NB4 (cell line): ENCODE results near the gene JAZF1.

Experiments used
- TF ChIP-seq, protein P1 (sequence below): IDR thresholded peaks from one replicate; pipeline ENCODE4 v1.5.1; 2012; ENCODE audit warnings: low read depth, low read length
- TF ChIP-seq, protein P2 (sequence below): IDR thresholded peaks from 2 replicates; pipeline ENCODE4 v1.6.1; 2011; ENCODE audit warnings: low read depth, low read length

DNA sequence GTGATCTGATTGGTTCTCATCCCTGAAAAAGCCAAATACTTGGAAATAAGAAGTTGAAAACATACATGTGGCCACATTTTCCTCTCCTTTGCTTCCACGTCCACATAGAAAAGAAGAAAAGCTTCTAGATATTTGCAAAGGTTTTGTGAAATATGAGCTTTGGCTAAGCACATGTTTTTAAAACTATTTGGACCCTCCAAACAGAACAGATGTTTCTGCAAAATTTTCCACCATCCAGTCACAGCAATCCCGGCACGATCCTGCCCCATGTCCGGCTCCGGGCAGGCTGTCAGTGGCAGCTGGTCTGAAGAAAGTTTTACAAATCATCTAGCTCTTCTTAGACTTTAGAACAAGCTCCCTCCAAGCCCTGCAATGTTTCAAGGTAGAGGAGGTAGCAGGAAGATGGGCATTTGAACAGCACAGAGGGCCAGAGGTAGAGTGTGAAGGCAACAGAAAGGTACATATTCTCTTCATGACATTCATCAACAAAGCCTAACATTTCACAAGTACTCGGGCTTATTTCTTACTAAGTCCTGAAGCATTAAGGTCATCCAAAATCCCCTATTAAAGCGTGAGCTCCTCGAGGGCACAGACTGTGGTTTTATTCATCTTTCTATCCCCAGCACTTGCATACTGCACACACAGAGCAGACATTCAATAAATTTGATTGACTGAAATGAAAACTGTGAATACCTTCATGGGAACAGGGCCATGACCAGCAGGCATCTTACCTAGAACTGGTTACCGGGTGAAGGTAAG, 110.1 kb downstream of the JAZF1 start:
- TF ChIP-seq, protein P1, sequence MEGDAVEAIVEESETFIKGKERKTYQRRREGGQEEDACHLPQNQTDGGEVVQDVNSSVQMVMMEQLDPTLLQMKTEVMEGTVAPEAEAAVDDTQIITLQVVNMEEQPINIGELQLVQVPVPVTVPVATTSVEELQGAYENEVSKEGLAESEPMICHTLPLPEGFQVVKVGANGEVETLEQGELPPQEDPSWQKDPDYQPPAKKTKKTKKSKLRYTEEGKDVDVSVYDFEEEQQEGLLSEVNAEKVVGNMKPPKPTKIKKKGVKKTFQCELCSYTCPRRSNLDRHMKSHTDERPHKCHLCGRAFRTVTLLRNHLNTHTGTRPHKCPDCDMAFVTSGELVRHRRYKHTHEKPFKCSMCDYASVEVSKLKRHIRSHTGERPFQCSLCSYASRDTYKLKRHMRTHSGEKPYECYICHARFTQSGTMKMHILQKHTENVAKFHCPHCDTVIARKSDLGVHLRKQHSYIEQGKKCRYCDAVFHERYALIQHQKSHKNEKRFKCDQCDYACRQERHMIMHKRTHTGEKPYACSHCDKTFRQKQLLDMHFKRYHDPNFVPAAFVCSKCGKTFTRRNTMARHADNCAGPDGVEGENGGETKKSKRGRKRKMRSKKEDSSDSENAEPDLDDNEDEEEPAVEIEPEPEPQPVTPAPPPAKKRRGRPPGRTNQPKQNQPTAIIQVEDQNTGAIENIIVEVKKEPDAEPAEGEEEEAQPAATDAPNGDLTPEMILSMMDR: no peak
- TF ChIP-seq, protein P2, sequence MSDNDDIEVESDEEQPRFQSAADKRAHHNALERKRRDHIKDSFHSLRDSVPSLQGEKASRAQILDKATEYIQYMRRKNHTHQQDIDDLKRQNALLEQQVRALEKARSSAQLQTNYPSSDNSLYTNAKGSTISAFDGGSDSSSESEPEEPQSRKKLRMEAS: no peak
